GM18519 (cell line): ENCODE measurements around the gene UBALD2.
"Not testable (repeated sequence)": the region's sequence is repeated elsewhere in the genome, so short reads cannot be mapped to it uniquely, and the experiment has no call there.

Experiments used
- ATAC-seq: cut with Tn5 transposase; IDR thresholded peaks from one replicate; pipeline ENCODE4 v1.9.1; 2021; ENCODE audit warnings: mild to moderate bottlenecking, moderate library complexity; ENCODE audit not compliant: unreplicated experiment, low FRiP score

The UBALD2 gene

GRCh38 chr17:76262732-76263344 is 2.3 kb upstream of the UBALD2 start:
- ATAC-seq = no peak

- ATAC-seq = no peak
These were observed 1.3 kb upstream of the UBALD2 start for GRCh38 chr17:76263896-76264295.

GRCh38 chr17:76264425-76264754 is 758 bp upstream of the UBALD2 start:
- ATAC-seq = no peak

- no peak for ATAC-seq
These were observed 586 bp downstream of the UBALD2 start for GRCh38 chr17:76265624-76266243.

GRCh38 chr17:76266244-76266938 is 1.2 kb downstream of the UBALD2 start:
- ATAC-seq = no peak

- no peak for ATAC-seq
These were observed 2.0 kb downstream of the UBALD2 start for GRCh38 chr17:76267051-76267576.

- ATAC-seq = not testable (repeated sequence)
These were observed 2.4 kb downstream of the UBALD2 start for GRCh38 chr17:76267581-76268001.

- ATAC-seq = no peak
These were observed 3.0 kb downstream of the UBALD2 start for GRCh38 chr17:76268015-76268749.

- ATAC-seq = no peak
These were observed 4.1 kb downstream of the UBALD2 start for GRCh38 chr17:76268991-76269981.

GRCh38 chr17:76270127-76270592 is 5.0 kb downstream of the UBALD2 start:
- no peak for ATAC-seq

GRCh38 chr17:76270770-76271668 is 5.9 kb downstream of the UBALD2 start:
- ATAC-seq = no peak

- no peak for ATAC-seq
These were observed 6.8 kb downstream of the UBALD2 start for GRCh38 chr17:76271669-76272540.

GRCh38 chr17:76272541-76273444 is 7.6 kb downstream of the UBALD2 start:
- no peak for ATAC-seq

- no peak for ATAC-seq
These were observed 8.4 kb downstream of the UBALD2 start for GRCh38 chr17:76273445-76274111.

GRCh38 chr17:76274112-76274956 is 9.2 kb downstream of the UBALD2 start:
- ATAC-seq = no peak
